SK-N-SH treated with all-trans-retinoic acid at 6 μM for 48 hours (cell line): Measurements from ENCODE around the gene COX20.

Experiments
- BACH2 ChIP-seq: fragments of 250-450 bp; sonication (Bioruptor Pico); IDR thresholded peaks from 2 replicates; pipeline ENCODE4 v1.9.0; 2021; ENCODE audit warnings: mild to moderate bottlenecking, borderline replicate concordance
- CREB5 ChIP-seq: fragments of 250-450 bp; sonication (Bioruptor Pico); IDR thresholded peaks from 2 replicates; pipeline ENCODE4 v1.5.1; 2020; ENCODE audit warnings: low read depth, mild to moderate bottlenecking, moderate library complexity
- CSDC2 ChIP-seq: fragments of 250-450 bp; sonication (Bioruptor Pico); IDR thresholded peaks from 2 replicates; pipeline ENCODE4 v1.5.0; 2020; ENCODE audit warnings: mild to moderate bottlenecking, moderate library complexity
- CSRNP3 ChIP-seq: fragments of 250-450 bp; sonication (Bioruptor Pico); IDR thresholded peaks from 2 replicates; pipeline ENCODE4 v1.5.1; 2021; ENCODE audit warnings: mild to moderate bottlenecking, moderate library complexity
- ESRRG ChIP-seq: fragments of 250-450 bp; sonication (Bioruptor Pico); IDR thresholded peaks from 2 replicates; pipeline ENCODE4 v1.6.1; 2021; ENCODE audit warnings: mild to moderate bottlenecking
- GLIS3 ChIP-seq: fragments of 250-450 bp; sonication (Bioruptor Pico); IDR thresholded peaks from 2 replicates; pipeline ENCODE4 v1.5.0; 2020; ENCODE audit warnings: mild to moderate bottlenecking, moderate library complexity
- ISL1 ChIP-seq: fragments of 250-450 bp; sonication (Bioruptor Pico); IDR thresholded peaks from 2 replicates; pipeline ENCODE4 v2.1.2; 2022; ENCODE audit warnings: mild to moderate bottlenecking, moderate library complexity
- RARB ChIP-seq: fragments of 250-450 bp; sonication (Bioruptor Pico); IDR thresholded peaks from 2 replicates; pipeline ENCODE4 v1.8.0; 2021; ENCODE audit warnings: mild to moderate bottlenecking, moderate library complexity
- SNAI2 ChIP-seq: fragments of 250-450 bp; sonication (Bioruptor Pico); IDR thresholded peaks from 2 replicates; pipeline ENCODE4 v1.5.0; 2020; ENCODE audit warnings: mild to moderate bottlenecking, moderate library complexity
- TSHZ2 ChIP-seq: fragments of 250-450 bp; sonication (Bioruptor Pico); IDR thresholded peaks from 2 replicates; pipeline ENCODE4 v1.5.0; 2020; ENCODE audit warnings: mild to moderate bottlenecking, moderate library complexity

GRCh38 chr1:244854166-244854565, 18.7 kb downstream of the COX20 start:
- no peak for TF ChIP-seq CREB5 (CRISPR knock-in tag)
- TF ChIP-seq ESRRG (CRISPR knock-in tag) = no peak
- TF ChIP-seq GLIS3 = no peak
- no peak for TF ChIP-seq TSHZ2
- TF ChIP-seq CSDC2 (CRISPR knock-in tag) = no peak
- TF ChIP-seq SNAI2 (CRISPR knock-in tag) = no peak
- no peak for TF ChIP-seq BACH2 (CRISPR knock-in tag)
- no peak for TF ChIP-seq CSRNP3 (CRISPR knock-in tag)
- TF ChIP-seq RARB = no peak
- no peak for TF ChIP-seq ISL1 (CRISPR knock-in tag)
